CD4-positive, alpha-beta T cell (primary cell): ENCODE measurements around the gene PSMA5. TPM values are rescaled to one million over a fixed set of nuclear protein-coding genes. Genes with fewer than 3 reads are reported as not detected.

ENCODE experiments used
- ATAC-seq: fragments of 200-7000 bp; cut with Tn5 transposase; one replicate; pipeline ENCODE4 v1.10.0; 2022; ENCODE audit warnings: mild to moderate bottlenecking; ENCODE audit not compliant: poor library complexity
- CTCF ChIA-PET: fragments of 350-600 bp; sonication (Branson Sonifier 250); formaldehyde crosslinking; loops from one replicate; lab custom pipeline; 2021; ENCODE audit warnings: antibody characterized with exemption, inconsistent platforms; lab: Charles Lee
- POLR2A ChIA-PET: fragments of 350-600 bp; sonication (Branson Sonifier 250); formaldehyde crosslinking; loops from one replicate; lab custom pipeline; 2021; ENCODE audit warnings: antibody characterized with exemption, inconsistent platforms; lab: Charles Lee
- DNase-seq, 14 experiments: peaks; one replicate each; pipeline ENCODE4 v3.0.0-alpha.2; 2013 to 2020; ENCODE audit warnings: mixed read lengths in 2 of 14
- H3K27ac ChIP-seq, 2 donors: one replicate each; pipeline versions ENCODE4 v1.5.1 to v1.7.0; 2013; ENCODE audit warnings: low read length in 2 of 2, low read depth in 1 of 2, mild to moderate bottlenecking in 1 of 2
- H3K27me3 ChIP-seq, 2 experiments: 1 replicate in 1 of 2; 2 replicates in 1 of 2; pipeline versions ENCODE4 v1.6.1 to v1.7.0; 2013; ENCODE audit warnings: low read length in 2 of 2, control low read depth in 1 of 2, mild to moderate bottlenecking in 1 of 2, moderate library complexity in 1 of 2; ENCODE audit not compliant: insufficient read depth in 2 of 2, control insufficient read depth in 1 of 2
- H3K36me3 ChIP-seq: one replicate; pipeline ENCODE4 v1.6.1; 2013; ENCODE audit warnings: low read length, control low read depth; ENCODE audit not compliant: insufficient read depth
- H3K4me1 ChIP-seq: one replicate; pipeline ENCODE4 v1.6.1; 2013; ENCODE audit warnings: low read length, control low read depth; ENCODE audit not compliant: insufficient read depth
- H3K4me3 ChIP-seq: one replicate; pipeline ENCODE4 v1.5.1; 2013; ENCODE audit warnings: mild to moderate bottlenecking, low read length, moderate library complexity
- H3K9me3 ChIP-seq, 2 experiments: 1 replicate in 1 of 2; 2 replicates in 1 of 2; pipeline versions ENCODE4 v1.6.1 to v1.7.0; 2013; ENCODE audit warnings: low read length in 2 of 2, mild to moderate bottlenecking in 2 of 2, control low read depth in 1 of 2, moderate library complexity in 1 of 2; ENCODE audit not compliant: control insufficient read depth in 1 of 2, insufficient read depth in 1 of 2
- H3K27ac Mint-ChIP-seq: one replicate; pipeline ENCODE4 v1.8.0; 2020; ENCODE audit warnings: mixed read lengths
- H3K27me3 Mint-ChIP-seq: one replicate; pipeline ENCODE4 v1.8.0; 2021; ENCODE audit warnings: mixed read lengths
- H3K36me3 Mint-ChIP-seq: one replicate; pipeline ENCODE4 v1.8.0; 2021; ENCODE audit warnings: low read depth, mixed read lengths
- H3K4me1 Mint-ChIP-seq: one replicate; pipeline ENCODE4 v1.8.0; 2021; ENCODE audit warnings: low read depth, mixed read lengths
- H3K4me3 Mint-ChIP-seq: one replicate; pipeline ENCODE4 v1.8.0; 2020; ENCODE audit warnings: mild to moderate bottlenecking, mixed read lengths
- H3K9me3 Mint-ChIP-seq: one replicate; pipeline ENCODE4 v1.8.0; 2020; ENCODE audit warnings: mixed read lengths
- CTCF ChIP-seq: fragments of 200-600 bp; IDR thresholded peaks from one replicate; pipeline ENCODE4 v1.8.0; 2022; ENCODE audit warnings: antibody characterized with exemption, mild to moderate bottlenecking
- intact Hi-C, 2 experiments: fragments of 100-400 bp; cut with DNase I in 1 of 2; cut with micrococcal nuclease in 1 of 2; formaldehyde crosslinking; loops; one replicate each; pipeline versions ENCODE4 v1.15.1 to v1.9.0; 2023 to 2025; cut with DNase I, micrococcal nuclease
- total RNA-seq, 174 experiments: library from RNA in 2 of 174; stranded (reverse) in 2 of 174; gene quantifications; one replicate each; pipeline ENCODE4 v1.2.3 and lab custom pipeline; 2021 to 2026

Gene PSMA5
- total RNA-seq, 2 experiments from 2014 or later = 29.8 to 33.8 TPM

GRCh38 chr1:109404838-109405237, 21.4 kb downstream of the PSMA5 start:
- intact Hi-C loops = no loop called here
- peak in 2 of 14 experiments; percentile 19 to 50 for DNase-seq

GRCh38 chr1:109402025-109402424, 24.2 kb downstream of the PSMA5 start:
- H3K9me3 ChIP-seq = peaks cover 0 to 3% of the 10 kb centered on the region in 2 experiments
- H3K27ac ChIP-seq = no peak overlapping the region
- no peak overlapping the region for H3K27ac Mint-ChIP-seq
- H3K27me3 ChIP-seq = peaks cover 7 to 12% of the 10 kb centered on the region in 2 experiments
- ATAC-seq = no peak
- no peak overlapping the region for H3K4me3 ChIP-seq
- H3K36me3 ChIP-seq = peaks cover 54% of the 10 kb centered on the region
- no peak for DNase-seq
- POLR2A ChIA-PET = interaction anchor here (0.7 to 1.1 kb wide), 2 partner anchors 24 to 288 kb away, joined by 3 to 4 read pairs; partner anchors contain the start of genes ELAPOR1 and PSMA5
- H3K4me3 Mint-ChIP-seq = no peak overlapping the region
- intact Hi-C loops = no loop called here
- H3K4me1 ChIP-seq = peaks cover 15% of the 10 kb centered on the region
- peaks cover 58% of the 10 kb centered on the region for H3K36me3 Mint-ChIP-seq
- CTCF ChIA-PET = interaction anchor here (0.7 to 5.5 kb wide), 4 partner anchors 7 to 130 kb away, joined by 3 to 20 read pairs (median 11); no protein-coding TSS in a partner anchor
- peaks cover 7% of the 10 kb centered on the region for H3K27me3 Mint-ChIP-seq
- peaks cover 23% of the 10 kb centered on the region for H3K4me1 Mint-ChIP-seq
- H3K9me3 Mint-ChIP-seq = no peaks in the 10 kb centered on the region
- TF ChIP-seq CTCF = no peak

More at GRCh38 chr1:109404838-109405237, 21.4 kb downstream of the PSMA5 start:
- Mint-ChIP-seq H3K27ac (peak overlapping the region; percentile 77), H3K27me3 (no peaks in the 10 kb centered on the region), H3K9me3 (no peaks in the 10 kb centered on the region), H3K4me1 (peaks cover 23% of the 10 kb centered on the region), H3K4me3 (no peak overlapping the region), H3K36me3 (peaks cover 87% of the 10 kb centered on the region)
- H3K4me3 ChIP-seq = no peak overlapping the region
- ChIA-PET POLR2A (no interaction called here), CTCF (no interaction called here)
- no peaks in the 10 kb centered on the region for H3K27me3 ChIP-seq
- H3K36me3 ChIP-seq = peaks cover 80% of the 10 kb centered on the region
- TF ChIP-seq CTCF = no peak
- no peak for ATAC-seq
- peaks cover 7% of the 10 kb centered on the region for H3K4me1 ChIP-seq
- H3K27ac ChIP-seq = no peak overlapping the region
- no peaks in the 10 kb centered on the region for H3K9me3 ChIP-seq

GRCh38 chr1:109400035-109400655, 26.1 kb downstream of the PSMA5 start:
- H3K4me1 ChIP-seq = peaks cover 20% of the 10 kb centered on the region
- CTCF ChIA-PET = interaction anchor here (1.0 to 5.5 kb wide), 4 partner anchors 117 to 146 kb away, joined by 3 to 20 read pairs (median 17); partner anchors contain the start of gene PSRC1
- Mint-ChIP-seq H3K4me1 (peaks cover 23% of the 10 kb centered on the region), H3K27me3 (peaks cover 25% of the 10 kb centered on the region), H3K9me3 (no peaks in the 10 kb centered on the region), H3K4me3 (no peak overlapping the region), H3K27ac (no peak overlapping the region), H3K36me3 (peaks cover 40% of the 10 kb centered on the region)
- intact Hi-C loops = loop anchor here in 1 of 2 experiments (1.0 to 2.0 kb wide), 2 partner anchors 133 to 137 kb away; no protein-coding TSS in a partner anchor
- H3K27ac ChIP-seq = no peak overlapping the region
- peaks cover 0 to 3% of the 10 kb centered on the region in 2 experiments for H3K9me3 ChIP-seq
- no peak overlapping the region for H3K4me3 ChIP-seq
- H3K36me3 ChIP-seq = peaks cover 40% of the 10 kb centered on the region
- POLR2A ChIA-PET = interaction anchor here (0.7 to 1.0 kb wide), 2 partner anchors 26 to 132 kb away, joined by 3 read pairs; partner anchors contain the start of gene PSMA5
- ATAC-seq (no peak), DNase-seq (no peak)
- H3K27me3 ChIP-seq = peaks cover 26 to 30% of the 10 kb centered on the region in 2 experiments
- no peak for TF ChIP-seq CTCF
